HEK293 (cell line): ENCODE data around the gene ALG10.
"Not testable (repeated sequence)": the region's sequence is repeated elsewhere in the genome, so short reads cannot be mapped to it uniquely, and the experiment has no call there.

Experiments
- CTCF ChIA-PET: fragments of 350-600 bp; formaldehyde crosslinking; extraction: SDS; loops from one replicate; lab custom pipeline; 2021; ENCODE audit warnings: antibody characterized with exemption; lab: Yijun Ruan, JAX
- POLR2A ChIA-PET: fragments of 300-600 bp; formaldehyde crosslinking; extraction: SDS; loops from one replicate; lab custom pipeline; 2020; ENCODE audit warnings: antibody characterized with exemption, inconsistent platforms; lab: Yijun Ruan, JAX
- H3K27ac ChIP-seq: fragments of 200-500 bp; sonication (Bioruptor generic); 2 replicates; pipeline ENCODE4 v1.5.1; 2014; ENCODE audit warnings: low read depth, low read length, control low read depth, inconsistent platforms; ENCODE audit errors: extremely low read depth
- H3K36me3 ChIP-seq, 2 experiments: fragments of 200-500 bp in 1 of 2; sonication (Bioruptor generic) in 1 of 2; 1 replicate in 1 of 2; 2 replicates in 1 of 2; pipeline ENCODE4 v1.5.1; 2014 to 2017; ENCODE audit warnings: inconsistent platforms in 2 of 2, low read length in 2 of 2; ENCODE audit not compliant: control insufficient read depth in 2 of 2, insufficient read depth in 1 of 2
- H3K4me1 ChIP-seq: fragments of 200-500 bp; sonication (Bioruptor generic); 2 replicates; pipeline ENCODE4 v1.5.1; 2014; ENCODE audit warnings: mild to moderate bottlenecking, low read length, inconsistent platforms; ENCODE audit not compliant: control insufficient read depth, insufficient read depth
- H3K4me3 ChIP-seq: 2 replicates; pipeline ENCODE4 v1.5.1; 2011; ENCODE audit warnings: low read depth, mild to moderate bottlenecking, control low read depth, low read length, moderate library complexity
- H3K9me3 ChIP-seq: fragments of 200-500 bp; sonication (Bioruptor generic); 2 replicates; pipeline ENCODE4 v1.5.1; 2014; ENCODE audit warnings: low read depth, low read length, inconsistent platforms; ENCODE audit not compliant: control insufficient read depth, insufficient read depth
- SP7 ChIP-seq: fragments of 450-650 bp; formaldehyde crosslinking; IDR thresholded peaks from 2 replicates; pipeline ENCODE4 v1.5.1; 2016; ENCODE audit warnings: missing biosample characterization, missing genetic modification characterization
- ZBTB49 ChIP-seq: fragments of 450-650 bp; formaldehyde crosslinking; IDR thresholded peaks from 2 replicates; pipeline ENCODE4 v1.5.1; 2016; ENCODE audit warnings: missing biosample characterization, missing genetic modification characterization, low read depth
- ZBTB8A ChIP-seq: fragments of 450-650 bp; formaldehyde crosslinking; IDR thresholded peaks from 2 replicates; pipeline ENCODE4 v1.5.1; 2016; ENCODE audit warnings: missing biosample characterization, missing genetic modification characterization
- ZNF132 ChIP-seq: fragments of 450-650 bp; formaldehyde crosslinking; IDR thresholded peaks from 2 replicates; pipeline ENCODE4 v1.5.1; 2017; ENCODE audit warnings: missing biosample characterization, missing genetic modification characterization, borderline replicate concordance
- ZNF146 ChIP-seq: fragments of 450-650 bp; formaldehyde crosslinking; IDR thresholded peaks from 2 replicates; pipeline ENCODE4 v1.5.1; 2016; ENCODE audit warnings: missing biosample characterization, missing genetic modification characterization
- ZNF19 ChIP-seq: fragments of 450-650 bp; formaldehyde crosslinking; IDR thresholded peaks from 2 replicates; pipeline ENCODE4; 2016; ENCODE audit warnings: missing biosample characterization, missing genetic modification characterization, low read depth
- ZNF23 ChIP-seq: fragments of 450-650 bp; formaldehyde crosslinking; IDR thresholded peaks from 2 replicates; pipeline ENCODE4 v1.5.1; 2016; ENCODE audit warnings: missing biosample characterization, missing genetic modification characterization, borderline replicate concordance
- ZNF26 ChIP-seq: fragments of 450-650 bp; formaldehyde crosslinking; IDR thresholded peaks from 2 replicates; pipeline ENCODE4 v1.5.1; 2016; ENCODE audit warnings: missing biosample characterization, missing genetic modification characterization
- ZNF366 ChIP-seq: fragments of 450-650 bp; formaldehyde crosslinking; conservative IDR thresholded peaks from 2 replicates; pipeline ENCODE4 v1.5.1; 2016; ENCODE audit warnings: missing biosample characterization, missing genetic modification characterization
- ZNF398 ChIP-seq: fragments of 450-650 bp; formaldehyde crosslinking; IDR thresholded peaks from 2 replicates; pipeline ENCODE4 v1.5.1; 2017; ENCODE audit warnings: missing biosample characterization, missing genetic modification characterization
- ZNF510 ChIP-seq: fragments of 450-650 bp; formaldehyde crosslinking; IDR thresholded peaks from 2 replicates; pipeline ENCODE4 v1.5.1; 2018; ENCODE audit warnings: mild to moderate bottlenecking, missing genetic modification characterization, missing biosample characterization; ENCODE audit not compliant: insufficient replicate concordance
- ZNF571 ChIP-seq: fragments of 450-650 bp; formaldehyde crosslinking; IDR thresholded peaks from 2 replicates; pipeline ENCODE4 v1.5.0; 2017; ENCODE audit warnings: missing biosample characterization, missing genetic modification characterization
- ZNF658 ChIP-seq: fragments of 450-650 bp; formaldehyde crosslinking; IDR thresholded peaks from 2 replicates; pipeline ENCODE4; 2016; ENCODE audit warnings: missing biosample characterization, missing genetic modification characterization
- ZNF670 ChIP-seq: fragments of 450-650 bp; formaldehyde crosslinking; IDR thresholded peaks from 2 replicates; pipeline ENCODE4 v1.5.1; 2016; ENCODE audit warnings: missing biosample characterization, missing genetic modification characterization, low read depth
- ZNF768 ChIP-seq: fragments of 450-650 bp; formaldehyde crosslinking; IDR thresholded peaks from 2 replicates; pipeline ENCODE4 v1.5.1; 2018; ENCODE audit warnings: missing biosample characterization, mild to moderate bottlenecking, missing genetic modification characterization
- ZNF776 ChIP-seq: fragments of 450-650 bp; formaldehyde crosslinking; IDR thresholded peaks from 2 replicates; pipeline ENCODE4 v1.5.0; 2017; ENCODE audit warnings: missing biosample characterization, missing genetic modification characterization, borderline replicate concordance
- ZSCAN30 ChIP-seq: fragments of 450-650 bp; IDR thresholded peaks from 2 replicates; pipeline ENCODE4 v1.5.1; 2018; ENCODE audit warnings: missing biosample characterization, mild to moderate bottlenecking, missing genetic modification characterization, moderate library complexity

Gene ALG10

GRCh38 chr12:33972884-33973283 is 49.4 kb upstream of the ALG10 start:
- H3K4me3 ChIP-seq, H3K27ac ChIP-seq, POLR2A ChIA-PET, H3K36me3 ChIP-seq, H3K9me3 ChIP-seq, H3K4me1 ChIP-seq, CTCF ChIA-PET: not testable (repeated sequence)
- peak; percentile 92 for TF ChIP-seq ZNF146 (tag by site-specific recombination)

- Histone ChIP-seq H3K4me3 (no peak overlapping the region), H3K4me1 (no peaks in the 10 kb centered on the region), H3K27ac (no peak overlapping the region), H3K9me3 (no peaks in the 10 kb centered on the region), H3K36me3 (no peaks in the 10 kb centered on the region)
- no peak for TF ChIP-seq ZBTB8A (tag by site-specific recombination)
- no peak for TF ChIP-seq ZNF398 (tag by site-specific recombination)
- TF ChIP-seq ZNF510 (tag by site-specific recombination): no peak
- no peak for TF ChIP-seq ZSCAN30 (tag by site-specific recombination)
- TF ChIP-seq SP7: no peak
- TF ChIP-seq ZNF26 (tag by site-specific recombination): no peak
- no peak for TF ChIP-seq ZNF658 (tag by site-specific recombination)
- TF ChIP-seq ZNF571 (tag by site-specific recombination): no peak
- TF ChIP-seq ZNF670 (tag by site-specific recombination): no peak
- no peak for TF ChIP-seq ZNF768 (tag by site-specific recombination)
- no peak for TF ChIP-seq ZNF23 (tag by site-specific recombination)
- TF ChIP-seq ZNF132: no peak
- TF ChIP-seq ZBTB49 (tag by site-specific recombination): no peak
- no peak for TF ChIP-seq ZNF19 (tag by site-specific recombination)
- TF ChIP-seq ZNF776 (tag by site-specific recombination): no peak
- no peak for TF ChIP-seq ZNF366 (tag by site-specific recombination)
- ChIA-PET CTCF (interaction anchor here (0.6 kb wide), 1 partner anchor 82 kb away, joined by 4 read pairs; no protein-coding TSS in a partner anchor), POLR2A (no interaction called here)
These were observed 44.4 kb upstream of the ALG10 start for GRCh38 chr12:33977887-33978286.
